ENCODE measurements around the gene PAXIP1.

- TF ChIP-seq POLR2A (IDR thresholded peaks at IDR 0.05) (no peak), CTCF (IDR thresholded peaks at IDR 0.05) (no peak)
Measured at GRCh38 chr7:154986200-154986945, 16.6 kb downstream of the PAXIP1 start.

Data from thyroid gland (tissue), 4 donors.